IMR-90 (cell line): ENCODE data around the gene CDH3. TPM values are rescaled to one million over a fixed set of nuclear protein-coding genes. Genes with fewer than 3 reads are reported as not detected.

Experiments
- ATAC-seq: fragments of 200-7000 bp; cut with Tn5 transposase; 2 replicates; pipeline ENCODE4 v1.9.1; 2020; ENCODE audit warnings: low read depth, mild to moderate bottlenecking, moderate library complexity
- BruUV-seq: library from RNA; stranded (reverse); fragments of 400-500 nt; replicated peaks from 2 replicates; lab custom pipeline; 2021; lab: Mats Ljungman, UMichigan
- CTCF ChIA-PET: fragments of 300-600 bp; formaldehyde crosslinking; extraction: SDS; loops from one replicate; lab custom pipeline; 2021; ENCODE audit warnings: antibody characterized with exemption; lab: Yijun Ruan, JAX
- POLR2A ChIA-PET: fragments of 300-600 bp; sonication (Branson Sonifier 250); formaldehyde crosslinking; loops from one replicate; lab custom pipeline; 2022; ENCODE audit warnings: antibody characterized with exemption; ENCODE audit not compliant: unreplicated experiment; lab: Charles Lee
- DNase-seq: peaks from one replicate; pipeline ENCODE4 v3.0.0; 2013
- H2AFZ ChIP-seq: replicated peaks from 2 replicates; pipeline ENCODE3; 2013; ENCODE audit warnings: low read length, mild to moderate bottlenecking; ENCODE audit not compliant: poor library complexity
- H2AK5ac ChIP-seq: 2 replicates; pipeline ENCODE4 v1.6.1; 2013; ENCODE audit warnings: low read depth, low read length, inconsistent platforms
- H2AK9ac ChIP-seq: replicated peaks from 2 replicates; pipeline ENCODE3; 2013; ENCODE audit warnings: mild to moderate bottlenecking, low read depth, low read length, moderate library complexity; ENCODE audit not compliant: poor library complexity
- H2BK120ac ChIP-seq: 2 replicates; pipeline ENCODE4 v1.6.1; 2013; ENCODE audit warnings: low read depth, low read length, inconsistent platforms
- H2BK15ac ChIP-seq: 3 replicates; pipeline ENCODE4 v1.6.1; 2013; ENCODE audit warnings: low read depth, low read length, inconsistent platforms
- H2BK20ac ChIP-seq: 2 replicates; pipeline ENCODE4 v1.6.1; 2013; ENCODE audit warnings: low read depth, mild to moderate bottlenecking, inconsistent platforms, low read length, moderate library complexity
- H2BK5ac ChIP-seq: 2 replicates; pipeline ENCODE4 v1.6.1; 2013; ENCODE audit warnings: mild to moderate bottlenecking, low read depth, low read length, inconsistent platforms; ENCODE audit not compliant: poor library complexity, severe bottlenecking
- H3K14ac ChIP-seq: replicated peaks from 2 replicates; pipeline ENCODE4 v1.6.1; 2013; ENCODE audit warnings: low read depth, low read length, inconsistent platforms
- H3K18ac ChIP-seq: 2 replicates; pipeline ENCODE4 v1.6.1; 2013; ENCODE audit warnings: low read depth, low read length, control low read depth
- H3K23ac ChIP-seq: 2 replicates; pipeline ENCODE4 v1.6.1; 2013; ENCODE audit warnings: low read depth, low read length, inconsistent platforms
- H3K27ac ChIP-seq: 2 replicates; pipeline ENCODE4 v1.5.1; 2013; ENCODE audit warnings: mild to moderate bottlenecking, control low read depth, low read length; ENCODE audit not compliant: insufficient read depth
- H3K27me3 ChIP-seq: 2 replicates; pipeline ENCODE4 v1.6.1; 2013; ENCODE audit warnings: low read length; ENCODE audit not compliant: control insufficient read depth, insufficient read depth
- H3K36me3 ChIP-seq: 2 replicates; pipeline ENCODE4 v1.6.1; 2013; ENCODE audit warnings: low read length, mixed read lengths; ENCODE audit not compliant: control insufficient read depth, insufficient read depth
- H3K4ac ChIP-seq: 2 replicates; pipeline ENCODE4 v1.6.1; 2013; ENCODE audit warnings: low read depth, low read length, inconsistent platforms
- H3K4me1 ChIP-seq: 2 replicates; pipeline ENCODE4 v1.6.1; 2013; ENCODE audit warnings: low read length, mixed read lengths; ENCODE audit not compliant: control insufficient read depth, insufficient read depth
- H3K4me2 ChIP-seq: 2 replicates; pipeline ENCODE4 v1.6.1; 2013; ENCODE audit warnings: low read depth, mild to moderate bottlenecking, control low read depth, low read length, moderate library complexity
- H3K4me3 ChIP-seq: 2 replicates; pipeline ENCODE4 v1.5.1; 2013; ENCODE audit warnings: low read depth, mild to moderate bottlenecking, control low read depth, low read length, moderate library complexity; ENCODE audit not compliant: insufficient read depth
- H3K56ac ChIP-seq: 2 replicates; pipeline ENCODE4 v1.6.1; 2013; ENCODE audit warnings: low read length, inconsistent platforms; ENCODE audit not compliant: insufficient read depth; ENCODE audit errors: extremely low read depth
- H3K79me1 ChIP-seq, 2 experiments: 2 replicates each; pipeline ENCODE4 v1.6.1; 2013; ENCODE audit warnings: low read length in 2 of 2, inconsistent platforms in 1 of 2, low read depth in 1 of 2
- H3K9ac ChIP-seq: 2 replicates; pipeline ENCODE4 v1.6.1; 2013; ENCODE audit warnings: low read depth, low read length, control low read depth
- H3K9me1 ChIP-seq: 2 replicates; pipeline ENCODE4 v1.6.1; 2013; ENCODE audit warnings: low read length, inconsistent platforms; ENCODE audit not compliant: insufficient read depth
- H3K9me3 ChIP-seq: 2 replicates; pipeline ENCODE4 v1.6.1; 2013; ENCODE audit warnings: low read length; ENCODE audit not compliant: control insufficient read depth, insufficient read depth
- H4K20me1 ChIP-seq: 2 replicates; pipeline ENCODE4 v1.6.1; 2013; ENCODE audit warnings: low read length, inconsistent platforms; ENCODE audit not compliant: insufficient read depth
- H4K5ac ChIP-seq: 2 replicates; pipeline ENCODE4 v1.6.1; 2013; ENCODE audit warnings: mild to moderate bottlenecking, low read depth, low read length, control low read depth
- H4K8ac ChIP-seq, 2 experiments: 2 replicates each; pipeline ENCODE4 v1.6.1; 2013; ENCODE audit warnings: low read depth in 2 of 2, low read length in 2 of 2, control low read depth in 1 of 2, inconsistent platforms in 1 of 2
- H4K91ac ChIP-seq: 2 replicates; pipeline ENCODE4 v1.6.1; 2013; ENCODE audit warnings: low read depth, low read length, inconsistent platforms; ENCODE audit not compliant: insufficient read depth
- SMC3 ChIP-seq: fragments of 150-350 bp; IDR thresholded peaks from 2 replicates; pipeline ENCODE4 v1.6.1; 2016; ENCODE audit warnings: low read depth, mild to moderate bottlenecking, antibody characterized with exemption, low read length, moderate library complexity
- WGBS, 2 experiments: methylation state at CpG; one replicate each; pipeline versions ENCODE4 v1.1.5 to v1.1.7; 2013; ENCODE audit warnings: missing lambda C conversion rate in 2 of 2; ENCODE audit not compliant: insufficient read length in 1 of 2; ENCODE audit errors: extremely low coverage in 2 of 2; 5-methylcytosine and 5-hydroxymethylcytosine counted together
- dilution Hi-C: fragments of 300-500 bp; cut with HindIII; formaldehyde crosslinking; loops from one replicate; pipeline ENCODE4 v1.14.3; 2018; ENCODE audit warnings: low sequenced_read_pairs; ENCODE audit not compliant: unreplicated experiment
- in situ Hi-C: fragments of 300-500 bp; cut with MboI; formaldehyde crosslinking; loops from 3 replicates; pipeline ENCODE4 v1.14.3; 2019; ENCODE audit warnings: low sequenced_read_pairs, inconsistent platforms, mixed read lengths
- intact Hi-C: fragments of 100-400 bp; cut with micrococcal nuclease; formaldehyde crosslinking; loops from 2 replicates; pipeline ENCODE4 v1.10.0; 2022
- polyA plus RNA-seq, 3 experiments: library from polyadenylated mRNA; depleted of rRNA; stranded (reverse); fragments of >200 nt; gene quantifications; 2 replicates each; pipeline ENCODE4 v1.2.3, GENCODE V29; 2012; ENCODE audit warnings: low replicate concordance in 1 of 3
- total RNA-seq: library from RNA; depleted of rRNA; stranded (reverse); fragments of >200 nt; gene quantifications from 2 replicates; pipeline ENCODE4 v1.2.3, GENCODE V29; 2012

Gene CDH3
- total and polyA plus RNA-seq, 2 of the 4 experiments (the other 2 are of a cell fraction): not detected

DNA sequence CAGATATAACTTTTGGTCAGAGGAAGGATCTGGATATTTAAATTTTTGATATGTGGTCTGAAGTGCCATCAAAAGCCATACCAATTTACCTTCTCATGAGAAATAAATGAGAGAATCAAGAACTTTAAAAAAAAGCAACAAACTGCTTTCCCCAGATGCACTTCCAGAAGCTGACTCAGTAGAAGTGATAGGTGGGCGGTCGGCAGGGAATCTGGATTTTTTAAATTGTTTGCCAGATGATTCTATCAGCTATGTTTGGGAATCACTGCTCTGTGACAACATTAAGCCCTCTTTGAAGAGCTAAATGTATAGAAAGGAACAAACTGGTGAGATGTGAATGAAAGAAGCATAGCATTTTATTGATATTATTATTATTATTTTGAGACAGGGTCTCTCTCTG lies 19.2 kb downstream of the CDH3 start:
- Histone ChIP-seq H2BK15ac (no peak overlapping the region), H3K4me2 (no peak overlapping the region), H3K27me3 (peaks cover 2% of the 10 kb centered on the region), H3K14ac (no peak overlapping the region), H3K4me1 (no peaks in the 10 kb centered on the region; the same call in 1 of the 2 replicates), H4K20me1 (no peaks in the 10 kb centered on the region), H3K4ac (no peak overlapping the region), H3K79me1 (no peaks in the 10 kb centered on the region), H3K4me3 (no peak overlapping the region), H3K27ac (no peak overlapping the region), H2AFZ (no peak overlapping the region), H3K18ac (no peak overlapping the region), H2BK120ac (no peak overlapping the region), H2AK5ac (no peak overlapping the region), H3K36me3 (no peaks in the 10 kb centered on the region), H4K5ac (no peak overlapping the region), H3K56ac (no peak overlapping the region), H2AK9ac (no peak overlapping the region), H3K9me1 (no peaks in the 10 kb centered on the region), H2BK20ac (no peak overlapping the region), H4K91ac (no peak overlapping the region), H3K23ac (no peak overlapping the region), H4K8ac (no peak overlapping the region), H3K9me3 (no peaks in the 10 kb centered on the region), H3K9ac (no peak overlapping the region), H2BK5ac (no peak overlapping the region)
- CTCF ChIA-PET: interaction anchor here (0.6 to 0.8 kb wide), 2 partner anchors 13 to 74 kb away, joined by 3 to 4 read pairs; no protein-coding TSS in a partner anchor
- dilution Hi-C loops (no loop called here), in situ Hi-C loops (no loop called here), intact Hi-C loops (no loop called here)
- no peak for ATAC-seq
- POLR2A ChIA-PET: no interaction called here
- no peak for DNase-seq
- BruUV-seq: no TSS peak
- no peak for TF ChIP-seq SMC3
- no CpG with 5 or more reads among the region's 2 CpGs for WGBS, 2 experiments
